GM11168 (cell line): ENCODE measurements around the gene NUP107.
"Not testable (repeated sequence)": the region's sequence is repeated elsewhere in the genome, so short reads cannot be mapped to it uniquely, and the experiment has no call there.

ENCODE experiments used
- in situ Hi-C: fragments of 300-500 bp; cut with MboI; formaldehyde crosslinking; loops from one replicate; pipeline ENCODE4 v1.12.0; 2022; ENCODE audit warnings: low sequenced_read_pairs; ENCODE audit not compliant: unreplicated experiment

Gene NUP107

GRCh38 chr12:68686595-68687521 is at the start of gene NUP107:
TSS of gene NUP107 (plus strand) at chr12:68686978. CDS start at chr12:68687066, 88 bp downstream.
- in situ Hi-C loops: no loop called here

DNA sequence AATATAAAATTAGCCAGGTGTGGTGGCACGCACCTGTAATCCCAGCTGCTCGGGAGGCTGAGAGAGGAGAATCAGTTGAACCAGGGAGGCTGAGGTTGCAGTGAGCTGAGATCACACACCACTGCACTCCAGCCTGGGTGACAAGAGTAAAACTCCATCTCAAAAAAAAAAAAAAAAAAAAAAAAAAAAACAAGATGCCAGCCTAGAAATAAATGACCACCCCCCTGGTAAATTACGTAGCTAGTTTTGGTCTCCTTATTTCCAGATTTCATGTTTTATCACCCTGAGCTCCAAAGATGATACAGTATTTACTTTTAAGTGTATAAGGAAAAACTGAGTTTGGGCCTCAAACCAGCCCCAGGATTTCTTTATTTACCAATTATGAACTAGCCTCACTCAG is 49.3 kb upstream of the NUP107 start:
- in situ Hi-C loops: loop anchor here (25.0 kb wide), 1 partner anchor 275 kb away; no protein-coding TSS in a partner anchor

GRCh38 chr12:68638171-68638570 is 48.6 kb upstream of the NUP107 start:
- in situ Hi-C loops: loop anchor here (25.0 kb wide), 1 partner anchor 276 kb away; no protein-coding TSS in a partner anchor

DNA sequence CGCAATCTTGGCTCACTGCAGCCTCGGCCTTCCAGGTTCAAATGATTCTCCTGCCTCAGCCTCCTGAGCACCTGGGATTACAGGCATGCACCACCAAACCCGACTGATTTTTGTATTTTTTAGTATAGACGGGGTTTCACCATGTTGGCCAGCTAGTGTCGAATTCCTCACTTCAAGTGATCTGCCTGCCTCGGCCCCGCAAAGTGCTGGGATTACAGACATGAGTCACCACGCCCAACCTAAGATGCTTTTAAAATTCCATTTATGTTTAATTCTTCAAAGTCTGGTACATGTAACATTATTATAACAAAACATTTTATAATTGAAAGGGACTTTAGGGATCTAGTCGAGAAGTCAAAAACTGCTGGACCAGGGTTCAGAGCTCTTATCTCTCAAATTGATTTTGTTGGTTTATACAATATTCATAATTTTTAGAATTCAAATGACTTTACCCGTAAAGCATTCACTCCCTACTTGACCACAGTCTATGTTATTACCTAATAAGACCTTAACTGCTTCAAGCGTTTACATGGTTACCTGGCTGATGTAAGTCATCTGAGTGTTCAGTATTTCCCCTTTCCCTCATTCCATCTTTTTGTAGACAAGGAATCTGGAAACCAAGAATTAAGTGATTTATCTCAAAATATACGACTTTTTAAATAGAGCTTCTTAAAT is 47.9 kb upstream of the NUP107 start:
- in situ Hi-C loops: loop anchor here (25.0 kb wide), 1 partner anchor 277 kb away; no protein-coding TSS in a partner anchor

- in situ Hi-C loops: loop anchor here (25.0 kb wide), 1 partner anchor 277 kb away; no protein-coding TSS in a partner anchor
These were observed 47.4 kb upstream of the NUP107 start for GRCh38 chr12:68639396-68639767.

GRCh38 chr12:68641138-68641537 is 45.6 kb upstream of the NUP107 start:
- in situ Hi-C loops: loop anchor here (25.0 kb wide), 1 partner anchor 279 kb away; no protein-coding TSS in a partner anchor

GRCh38 chr12:68646484-68646883 is 40.3 kb upstream of the NUP107 start:
- in situ Hi-C loops: loop anchor here (25.0 kb wide), 1 partner anchor 284 kb away; no protein-coding TSS in a partner anchor

DNA sequence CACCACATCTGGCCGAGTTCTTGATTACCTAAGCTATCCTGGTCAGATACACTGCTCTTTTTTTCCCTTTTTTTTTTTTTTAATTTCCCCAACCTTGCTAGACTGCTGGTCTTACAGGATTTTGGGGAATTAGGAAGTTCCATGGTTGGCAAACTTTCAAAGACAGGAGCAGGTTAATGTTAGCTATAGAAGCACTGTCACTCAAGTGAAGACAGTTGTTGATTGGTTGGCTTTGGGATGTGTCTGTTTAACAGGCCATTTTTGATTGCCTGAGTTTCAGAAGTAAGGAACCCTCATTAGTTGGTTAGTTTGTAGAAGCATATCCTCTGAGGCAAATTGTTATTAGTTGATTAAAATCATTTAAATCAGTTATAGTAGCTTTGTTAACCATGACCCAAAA is 39.3 kb upstream of the NUP107 start:
- in situ Hi-C loops: loop anchor here (25.0 kb wide), 1 partner anchor 285 kb away; no protein-coding TSS in a partner anchor

DNA sequence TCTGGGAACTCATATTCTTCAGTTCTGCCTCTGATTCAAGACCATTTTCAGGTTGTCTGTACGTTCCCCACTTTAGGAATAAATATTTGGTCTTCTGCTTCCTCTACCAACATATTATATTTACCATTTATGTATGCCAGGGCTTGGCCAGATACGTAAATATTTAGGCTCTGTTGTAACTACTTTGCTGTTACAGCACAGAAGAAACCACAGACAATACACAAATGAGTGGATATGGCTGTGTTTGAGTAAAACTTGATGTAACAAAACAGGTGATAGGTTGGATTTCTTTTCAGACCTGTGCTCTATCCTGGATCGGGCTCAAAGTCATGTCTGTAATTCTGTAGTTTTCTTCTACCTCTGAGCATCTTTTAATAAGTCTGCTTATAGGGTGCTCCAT is 38.6 kb upstream of the NUP107 start:
- in situ Hi-C loops: loop anchor here (25.0 kb wide), 1 partner anchor 286 kb away; no protein-coding TSS in a partner anchor

DNA sequence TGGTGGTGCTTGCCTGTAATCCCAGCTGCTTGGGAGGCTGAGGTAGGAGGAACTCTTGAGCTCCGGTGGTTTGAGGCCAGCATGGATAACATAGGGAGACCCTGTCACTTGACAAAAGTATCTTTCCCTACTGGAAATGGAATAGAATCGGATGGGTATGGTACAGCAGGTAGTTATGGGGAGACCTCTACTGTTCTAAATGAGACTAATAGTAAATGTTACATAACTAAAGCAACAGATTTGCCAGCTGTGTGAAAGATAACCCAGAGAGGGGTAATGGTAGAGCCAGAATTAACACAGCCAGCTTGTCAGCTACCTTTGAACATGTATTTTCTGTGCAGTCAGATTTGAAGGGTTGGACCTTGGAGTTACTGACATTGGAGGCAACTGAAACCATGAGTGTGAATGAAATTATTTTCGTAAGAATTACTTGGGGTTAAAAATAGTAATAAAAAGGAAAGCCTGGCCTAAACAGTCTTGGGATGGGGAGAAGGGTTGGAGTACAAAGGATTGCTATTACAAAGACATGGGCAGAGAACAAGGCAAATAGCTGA is 21.7 kb upstream of the NUP107 start:
- in situ Hi-C loops: no loop called here

DNA sequence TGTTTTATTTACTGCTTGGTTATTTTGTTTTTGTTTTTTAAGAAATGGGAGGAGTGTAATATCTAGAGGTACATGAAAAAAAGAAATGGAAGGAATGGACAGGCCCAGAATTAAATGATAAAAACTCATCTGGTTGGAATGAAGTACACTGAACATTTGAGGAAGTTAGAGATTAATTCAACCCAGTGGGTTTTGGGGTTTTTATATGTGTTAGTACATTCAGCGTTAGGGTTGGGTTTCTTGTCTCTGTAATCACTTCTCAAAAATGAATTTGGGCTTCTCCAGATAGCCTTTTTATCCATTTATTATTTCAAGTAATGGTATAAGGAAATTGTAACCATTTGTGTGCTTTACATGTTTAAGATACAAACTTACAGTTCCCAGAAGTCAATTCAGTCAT is 19.5 kb upstream of the NUP107 start:
- in situ Hi-C loops: no loop called here

- in situ Hi-C loops: no loop called here
These were observed 18.9 kb upstream of the NUP107 start for GRCh38 chr12:68667896-68668295.

DNA sequence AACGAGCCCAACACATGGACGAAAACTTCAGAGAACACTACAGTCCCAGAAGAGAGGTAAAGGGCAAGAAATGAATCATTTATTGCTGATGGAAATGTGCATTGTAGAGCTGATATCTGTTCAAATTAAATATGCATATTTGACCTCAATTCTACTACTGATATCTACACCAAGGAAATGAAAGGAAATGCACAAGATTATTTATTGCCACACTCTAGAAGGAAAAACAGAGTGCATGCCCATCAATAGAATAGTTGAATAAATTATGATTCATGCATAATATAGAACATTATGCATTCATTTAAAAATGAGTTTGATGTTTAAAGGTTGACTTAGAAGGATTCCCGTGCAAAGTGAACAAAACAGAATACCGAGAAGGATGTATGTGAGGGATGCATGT is 15.6 kb upstream of the NUP107 start:
- in situ Hi-C loops: no loop called here

DNA sequence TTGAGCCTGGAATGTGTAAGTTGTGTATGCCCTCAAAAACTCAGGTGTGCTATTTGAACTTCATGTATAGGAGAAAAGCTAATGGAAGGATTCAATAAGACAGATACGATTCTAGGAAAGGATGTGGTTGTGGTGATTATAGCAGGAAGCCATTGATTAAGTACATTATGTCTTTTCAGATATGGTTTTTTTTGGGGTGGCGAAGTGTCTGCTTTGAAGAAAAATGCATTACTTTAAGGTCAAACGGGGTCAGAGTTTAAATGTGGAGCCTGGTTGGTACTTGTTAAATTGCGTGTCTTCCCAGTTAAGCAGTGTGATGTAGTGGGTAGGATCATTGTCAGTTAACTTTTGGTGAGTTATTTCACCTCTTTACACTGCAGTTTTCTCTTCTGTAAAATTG is 13.0 kb upstream of the NUP107 start:
- in situ Hi-C loops: no loop called here

- in situ Hi-C loops: no loop called here
These were observed 12.4 kb upstream of the NUP107 start for GRCh38 chr12:68674376-68674775.

GRCh38 chr12:68675101-68675842 is 11.5 kb upstream of the NUP107 start:
- in situ Hi-C loops: no loop called here

GRCh38 chr12:68676854-68677253 is 9.9 kb upstream of the NUP107 start:
- in situ Hi-C loops: not testable (repeated sequence)

DNA sequence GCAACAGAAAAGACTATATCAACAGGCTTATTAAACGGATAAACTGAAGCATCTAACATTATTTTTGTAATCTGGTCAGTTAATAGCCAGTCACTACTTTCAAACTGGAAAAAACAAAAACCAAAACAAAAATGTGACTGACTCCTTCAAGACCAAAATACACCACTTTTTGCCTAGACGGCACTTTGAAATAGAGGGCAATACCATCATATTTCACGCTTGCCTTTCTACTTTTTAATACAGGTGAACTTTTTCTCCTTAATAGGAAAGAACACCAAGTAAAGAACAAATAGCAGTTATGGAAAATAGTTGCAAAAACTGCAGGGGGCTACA is 550 bp upstream of the NUP107 start:
- in situ Hi-C loops: no loop called here

DNA sequence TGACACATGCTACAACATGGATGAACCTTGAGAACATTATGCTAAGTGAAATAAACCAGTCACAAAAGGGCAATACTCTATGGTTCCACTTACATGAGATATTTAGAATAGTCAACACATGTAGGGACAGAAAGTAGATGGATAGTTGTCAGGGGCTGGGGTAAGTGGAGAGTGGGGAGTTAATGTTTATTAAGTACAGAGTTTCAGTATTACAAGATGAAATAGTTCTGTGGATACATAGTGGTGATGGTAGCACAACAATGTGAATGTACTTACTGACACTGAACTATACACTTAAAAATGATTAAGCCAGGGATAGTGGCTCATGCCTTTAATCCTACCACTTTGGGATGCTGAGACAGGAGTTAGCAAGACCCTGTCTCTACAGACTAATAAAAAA is 8.7 kb downstream of the NUP107 start:
- in situ Hi-C loops: no loop called here

- in situ Hi-C loops: no loop called here
These were observed 12.7 kb downstream of the NUP107 start for GRCh38 chr12:68699486-68699885.
